Gastroesophageal sphincter (tissue), 4 donors: Measurements from ENCODE around the gene TMIGD2. TPM values are rescaled to one million over a fixed set of nuclear protein-coding genes. Genes with fewer than 3 reads are reported as not detected.
A peak's percentile ranks its signal among the peaks of the same experiment; 100 is the strongest.
"Not testable (repeated sequence)": the region's sequence is repeated elsewhere in the genome, so short reads cannot be mapped to it uniquely, and the experiment has no call there.

Experiments used
- ATAC-seq: fragments of 150-250 bp; one replicate; pipeline ENCODE4 v1.9.1; 2016; ENCODE audit warnings: mild to moderate bottlenecking, moderate library complexity
- H3K27ac ChIP-seq, 4 donors: fragments of 200-600 bp; sonication (generic) in 3 of 4; 1 replicate in 3 of 4; 2 replicates in 1 of 4; pipeline ENCODE4 v1.5.1; 2016 to 2019
- H3K27me3 ChIP-seq: fragments of 200-600 bp; sonication (generic); one replicate; pipeline ENCODE4 v1.5.1; 2019
- H3K36me3 ChIP-seq, 2 donors: fragments of 200-600 bp; sonication (generic); one replicate each; pipeline ENCODE4 v1.5.1; 2019; ENCODE audit warnings: control low read depth in 1 of 2
- H3K4me1 ChIP-seq, 3 donors: fragments of 200-600 bp; sonication (generic); 1 replicate in 2 of 3; 2 replicates in 1 of 3; pipeline ENCODE4 v1.5.1; 2016 to 2019; ENCODE audit warnings: control low read depth in 2 of 3
- H3K4me3 ChIP-seq, 2 donors: fragments of 200-600 bp; sonication (generic); one replicate each; pipeline ENCODE4 v1.5.1; 2019; ENCODE audit warnings: mild to moderate bottlenecking in 1 of 2, moderate library complexity in 1 of 2
- H3K9me3 ChIP-seq, 3 donors: fragments of 200-600 bp; sonication (generic); one replicate each; pipeline ENCODE4 v1.5.1; 2017 to 2019; ENCODE audit warnings: control low read depth in 2 of 3
- EP300 ChIP-seq: sonication (generic); formaldehyde crosslinking; IDR thresholded peaks from one replicate; pipeline ENCODE4 v1.6.1; 2017; ENCODE audit warnings: antibody characterized with exemption, mild to moderate bottlenecking
- POLR2A ChIP-seq, 2 donors: fragments of 450-650 bp; IDR thresholded peaks; one replicate each; pipeline ENCODE4 v1.6.1; 2017; ENCODE audit warnings: antibody characterized with exemption in 2 of 2, mild to moderate bottlenecking in 2 of 2, moderate library complexity in 1 of 2
- POLR2AphosphoS5 ChIP-seq: sonication (generic); formaldehyde crosslinking; IDR thresholded peaks from one replicate; pipeline ENCODE4 v1.6.1; 2017; ENCODE audit warnings: antibody characterized with exemption
- WGBS, 2 donors: methylation state at CpG; one replicate each; pipeline ENCODE4 v1.1.5; 2018; ENCODE audit warnings: low coverage in 1 of 2; 5-methylcytosine and 5-hydroxymethylcytosine counted together
- total RNA-seq, 4 donors: library from RNA; depleted of rRNA; stranded (reverse); fragments of >200 nt; gene quantifications; one replicate each; pipeline ENCODE4 v1.1.0, GENCODE V29; 2016
- TF ChIP-seq, protein P1 (sequence below), 4 experiments: fragments of 200-600 bp in 2 of 4; fragments of 450-650 bp in 2 of 4; sonication (generic) in 1 of 4; IDR thresholded peaks; one replicate each; pipeline ENCODE4 v1.5.1; 2017 to 2019; ENCODE audit warnings: antibody characterized with exemption in 4 of 4, mild to moderate bottlenecking in 2 of 4, moderate library complexity in 2 of 4

The TMIGD2 gene
- total RNA-seq, 4 donors from 2014 or later: 0.35 to 0.67 TPM; not detected in 2

DNA sequence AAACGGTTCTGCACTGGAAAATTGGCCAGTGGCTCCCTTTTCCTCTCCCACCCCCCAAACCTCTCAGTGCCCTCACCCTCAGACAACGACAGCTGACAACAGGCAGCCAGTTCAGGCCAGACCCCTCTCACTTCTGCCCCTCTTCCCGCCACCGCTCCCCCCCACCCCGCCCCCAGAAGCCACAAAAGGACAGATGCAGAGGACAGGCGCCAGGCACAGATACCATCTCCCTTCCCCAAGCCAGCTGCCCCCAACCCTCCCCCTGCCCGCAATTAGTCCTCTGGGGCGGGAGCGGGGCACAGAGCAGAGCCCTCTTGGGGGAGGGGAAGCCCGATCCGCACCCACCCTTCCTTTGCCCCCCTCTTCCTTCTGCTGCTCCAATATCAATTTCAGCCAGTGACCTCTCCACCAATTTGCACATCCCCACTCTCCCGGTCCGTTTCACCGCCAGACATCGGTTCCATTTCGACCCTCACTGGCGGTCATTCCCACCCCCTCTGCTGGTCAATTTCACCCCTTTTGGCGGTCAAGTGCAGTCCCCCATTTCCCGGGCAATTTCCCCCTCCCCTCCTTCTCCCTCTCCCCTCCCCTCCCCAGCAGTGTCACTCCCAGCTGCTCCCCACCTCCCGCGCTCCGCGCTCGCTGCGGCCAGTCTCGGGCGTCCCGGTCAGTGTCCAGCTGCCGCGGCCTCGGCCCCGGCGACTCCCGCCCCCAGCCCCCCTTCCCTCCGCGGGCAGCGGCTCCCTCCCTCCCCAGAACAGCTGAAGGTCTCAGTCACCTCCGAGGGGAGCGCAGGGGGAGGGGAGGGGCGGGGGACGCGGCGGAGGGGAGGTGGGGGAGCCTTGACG, 23.5 kb downstream of the TMIGD2 start, which contains the start of gene SHD:
Gene SHD (plus strand): TSS at position 848 of the 848 bp plus-strand sequence. CDS start 798 bp downstream, outside the sequence.
- Histone ChIP-seq H3K27ac (no peak within 1 kb of the TSS), H3K36me3 (no peaks in the 10 kb centered on the region), H3K4me3 (peak within 1 kb of the TSS in 1 of 2 donors; percentile 37), H3K4me1 (peaks cover 0 to 19% (median 9%) of the 10 kb centered on the region in 3 donors), H3K27me3 (peaks cover 66% of the 10 kb centered on the region), H3K9me3 (no peaks in the 10 kb centered on the region)
- WGBS, 2 donors: 2 to 6% methylated on average over 9 to 13 of the region's 44 CpGs
- no peak for ATAC-seq
- TF ChIP-seq, protein P1, sequence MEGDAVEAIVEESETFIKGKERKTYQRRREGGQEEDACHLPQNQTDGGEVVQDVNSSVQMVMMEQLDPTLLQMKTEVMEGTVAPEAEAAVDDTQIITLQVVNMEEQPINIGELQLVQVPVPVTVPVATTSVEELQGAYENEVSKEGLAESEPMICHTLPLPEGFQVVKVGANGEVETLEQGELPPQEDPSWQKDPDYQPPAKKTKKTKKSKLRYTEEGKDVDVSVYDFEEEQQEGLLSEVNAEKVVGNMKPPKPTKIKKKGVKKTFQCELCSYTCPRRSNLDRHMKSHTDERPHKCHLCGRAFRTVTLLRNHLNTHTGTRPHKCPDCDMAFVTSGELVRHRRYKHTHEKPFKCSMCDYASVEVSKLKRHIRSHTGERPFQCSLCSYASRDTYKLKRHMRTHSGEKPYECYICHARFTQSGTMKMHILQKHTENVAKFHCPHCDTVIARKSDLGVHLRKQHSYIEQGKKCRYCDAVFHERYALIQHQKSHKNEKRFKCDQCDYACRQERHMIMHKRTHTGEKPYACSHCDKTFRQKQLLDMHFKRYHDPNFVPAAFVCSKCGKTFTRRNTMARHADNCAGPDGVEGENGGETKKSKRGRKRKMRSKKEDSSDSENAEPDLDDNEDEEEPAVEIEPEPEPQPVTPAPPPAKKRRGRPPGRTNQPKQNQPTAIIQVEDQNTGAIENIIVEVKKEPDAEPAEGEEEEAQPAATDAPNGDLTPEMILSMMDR (IDR thresholded peaks at IDR 0.05): no peak
- TF ChIP-seq EP300 (no peak), POLR2A (IDR thresholded peaks at IDR 0.05) (no peak), POLR2AphosphoS5 (no peak)

- Histone ChIP-seq H3K27ac (no peak overlapping the region), H3K4me1 (peaks cover 0 to 19% (median 9%) of the 10 kb centered on the region in 3 donors), H3K9me3 (no peaks in the 10 kb centered on the region), H3K27me3 (peaks cover 60% of the 10 kb centered on the region), H3K4me3 (no peak overlapping the region), H3K36me3 (peaks cover 0 to 5% of the 10 kb centered on the region in 2 donors)
- WGBS, 2 donors: no CpG with 5 or more reads among the region's 4 CpGs
- TF ChIP-seq EP300: no peak
- no peak for TF ChIP-seq POLR2A (IDR thresholded peaks at IDR 0.05)
- no peak for TF ChIP-seq POLR2AphosphoS5
- TF ChIP-seq, protein P1 (IDR thresholded peaks at IDR 0.05): no peak
- no peak for ATAC-seq
Measured at GRCh38 chr19:4278010-4278409, 24.2 kb downstream of the TMIGD2 start.

DNA sequence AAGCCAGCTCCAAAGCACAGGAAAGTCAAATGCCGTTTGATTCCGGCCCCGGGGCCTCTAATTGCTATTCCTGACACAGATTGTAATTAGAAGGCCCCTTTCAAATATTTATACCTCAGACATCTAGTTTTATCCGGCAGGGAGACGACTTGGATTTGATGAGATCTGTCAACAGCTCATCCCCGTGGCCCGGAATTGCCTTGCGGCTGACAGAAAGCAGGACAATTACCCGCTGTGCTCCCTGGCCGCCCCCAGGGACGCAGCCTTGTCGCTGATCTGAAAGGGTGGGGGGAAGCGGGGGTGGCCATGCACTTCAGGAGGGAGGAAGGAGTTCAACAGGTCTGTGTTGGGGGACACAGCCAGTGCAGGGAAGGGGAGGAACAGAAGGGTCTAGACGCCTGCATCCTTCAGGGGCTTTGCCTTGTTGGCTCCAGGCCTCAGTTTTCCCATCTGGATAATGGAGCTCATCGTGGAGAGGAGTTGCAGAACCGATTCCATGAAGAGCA, 24.9 kb downstream of the TMIGD2 start:
- Histone ChIP-seq H3K27ac (no peak overlapping the region), H3K27me3 (peaks cover 53% of the 10 kb centered on the region), H3K4me3 (no peak overlapping the region), H3K36me3 (peaks cover 0 to 11% of the 10 kb centered on the region in 2 donors), H3K4me1 (peaks cover 0 to 19% (median 9%) of the 10 kb centered on the region in 3 donors), H3K9me3 (peaks cover 0 to 1% (median 0%) of the 10 kb centered on the region in 3 donors)
- ATAC-seq: no peak
- TF ChIP-seq POLR2A (IDR thresholded peaks at IDR 0.05) (no peak), POLR2AphosphoS5 (no peak), EP300 (no peak)
- TF ChIP-seq, protein P1 (IDR thresholded peaks at IDR 0.05): no peak
- WGBS, 2 donors: 43 to 44% methylated on average over 5 to 10 of the region's 16 CpGs

DNA sequence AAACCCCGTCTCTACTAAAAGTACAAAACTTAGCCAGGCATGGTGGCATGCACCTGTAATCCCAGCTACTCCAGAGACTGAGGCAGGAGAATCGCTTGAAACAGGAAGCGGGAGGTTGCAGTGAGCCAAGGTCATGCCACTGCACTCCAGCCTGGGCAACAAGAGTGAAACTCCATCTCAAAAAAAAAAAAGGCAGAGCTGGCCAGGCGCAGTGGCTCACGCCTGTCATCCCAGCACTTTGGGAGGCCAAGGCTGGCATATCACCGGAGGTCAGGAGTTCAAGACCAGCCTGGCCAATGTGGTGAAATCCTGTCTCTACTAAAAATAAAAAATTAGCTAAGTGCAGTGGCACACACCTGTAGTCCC, 27.9 kb downstream of the TMIGD2 start:
- peaks cover 0 to 19% (median 4%) of the 10 kb centered on the region in 3 donors for H3K4me1 ChIP-seq
- ATAC-seq, H3K9me3 ChIP-seq, H3K27ac ChIP-seq, H3K4me3 ChIP-seq: not testable (repeated sequence)
- peaks cover 0 to 40% of the 10 kb centered on the region in 2 donors for H3K36me3 ChIP-seq
- H3K27me3 ChIP-seq: peaks cover 23% of the 10 kb centered on the region
- WGBS, 2 donors: 77 to 83% methylated on average over 3 to 5 of the region's 6 CpGs

GRCh38 chr19:4272894-4273293, 29.3 kb downstream of the TMIGD2 start:
- Histone ChIP-seq H3K4me3 (no peak overlapping the region), H3K27me3 (peaks cover 9% of the 10 kb centered on the region), H3K27ac (no peak overlapping the region), H3K4me1 (peaks cover 0 to 9% (median 0%) of the 10 kb centered on the region in 3 donors), H3K36me3 (peaks cover 0 to 53% of the 10 kb centered on the region in 2 donors), H3K9me3 (peaks cover 0 to 5% (median 0%) of the 10 kb centered on the region in 3 donors)
- 62% methylated on average over 7 of the region's 10 CpGs; no CpG with 5 or more reads in 1 of the 2 donors for WGBS, 2 donors
- TF ChIP-seq, protein P1 (IDR thresholded peaks at IDR 0.05): no peak
- TF ChIP-seq EP300 (no peak), POLR2A (IDR thresholded peaks at IDR 0.05) (no peak), POLR2AphosphoS5 (no peak)
- ATAC-seq: no peak
